Endodermal cell (in vitro differentiated cells): ENCODE results near the gene CCR9. TPM values are rescaled to one million over a fixed set of nuclear protein-coding genes. Genes with fewer than 3 reads are reported as not detected.

Experiments used
- DNase-seq: peaks from one replicate; pipeline ENCODE4 v3.0.0-alpha.2; 2017
- H3K27ac ChIP-seq: 2 replicates; pipeline ENCODE4 v1.5.1; 2013; ENCODE audit warnings: mild to moderate bottlenecking, low read depth, low read length, moderate library complexity
- H3K27me3 ChIP-seq: 2 replicates; pipeline ENCODE4 v1.6.1; 2013; ENCODE audit warnings: mild to moderate bottlenecking, low read length, moderate library complexity; ENCODE audit not compliant: insufficient read depth, control insufficient read depth, poor library complexity, severe bottlenecking
- H3K36me3 ChIP-seq: 2 replicates; pipeline ENCODE4 v1.7.0; 2013; ENCODE audit warnings: mild to moderate bottlenecking, low read length, moderate library complexity; ENCODE audit not compliant: control insufficient read depth, insufficient read depth
- H3K4me1 ChIP-seq: one replicate; pipeline ENCODE4 v1.7.0; 2013; ENCODE audit warnings: low read length; ENCODE audit not compliant: control insufficient read depth, insufficient read depth
- H3K4me3 ChIP-seq: 2 replicates; pipeline ENCODE4 v1.5.1; 2013; ENCODE audit warnings: mild to moderate bottlenecking, low read length, moderate library complexity
- H3K9ac ChIP-seq: 2 replicates; pipeline ENCODE4 v1.6.1; 2013; ENCODE audit warnings: mild to moderate bottlenecking, low read length, moderate library complexity; ENCODE audit not compliant: poor library complexity, severe bottlenecking; ENCODE audit errors: extremely low read depth
- H3K9me3 ChIP-seq: 2 replicates; pipeline ENCODE4 v1.6.1; 2013; ENCODE audit warnings: mild to moderate bottlenecking, low read length, moderate library complexity; ENCODE audit not compliant: control insufficient read depth
- H3K27ac Mint-ChIP-seq: 2 replicates; pipeline ENCODE4 v1.8.0; 2020; ENCODE audit warnings: mixed read lengths
- H3K27me3 Mint-ChIP-seq: 2 replicates; pipeline ENCODE4 v1.8.0; 2021; ENCODE audit warnings: mild to moderate bottlenecking, mixed read lengths; ENCODE audit not compliant: insufficient read depth
- H3K36me3 Mint-ChIP-seq: 2 replicates; pipeline ENCODE4 v1.8.0; 2020; ENCODE audit warnings: low read depth, mixed read lengths
- H3K4me1 Mint-ChIP-seq: 2 replicates; pipeline ENCODE4 v1.8.0; 2020; ENCODE audit warnings: mixed read lengths
- H3K4me3 Mint-ChIP-seq: 2 replicates; pipeline ENCODE4 v1.8.0; 2020; ENCODE audit warnings: mild to moderate bottlenecking, moderate library complexity, mixed read lengths
- H3K9me3 Mint-ChIP-seq: 2 replicates; pipeline ENCODE4 v1.8.0; 2020; ENCODE audit warnings: mild to moderate bottlenecking, mixed read lengths
- WGBS, 2 experiments: methylation state at CpG; one replicate each; pipeline versions ENCODE4 v1.1.5 to v1.1.7; 2013; ENCODE audit warnings: missing lambda C conversion rate in 2 of 2, mixed read lengths in 1 of 2; ENCODE audit not compliant: insufficient coverage in 1 of 2, insufficient read length in 1 of 2; 5-methylcytosine and 5-hydroxymethylcytosine counted together
- total RNA-seq, 2 donors: library from RNA; stranded (reverse); fragmentation: NEBNext Ultra II Directional in 1 of 2; extraction: Animal tissue kit (Norgen Biotek cat#: 25700) in 1 of 2; gene quantifications; 2 replicates in 1 of 2; 3 replicates in 1 of 2; pipeline ENCODE4 v1.2.1, GENCODE V29; 2021
- TF ChIP-seq, protein P1 (sequence below): fragments of 200-600 bp; sonication (generic); conservative IDR thresholded peaks from 2 replicates; pipeline ENCODE4 v1.5.0; 2021; ENCODE audit warnings: antibody characterized with exemption, mild to moderate bottlenecking

CCR9 gene
- total RNA-seq, 2 donors from 2014 or later: not detected

DNA sequence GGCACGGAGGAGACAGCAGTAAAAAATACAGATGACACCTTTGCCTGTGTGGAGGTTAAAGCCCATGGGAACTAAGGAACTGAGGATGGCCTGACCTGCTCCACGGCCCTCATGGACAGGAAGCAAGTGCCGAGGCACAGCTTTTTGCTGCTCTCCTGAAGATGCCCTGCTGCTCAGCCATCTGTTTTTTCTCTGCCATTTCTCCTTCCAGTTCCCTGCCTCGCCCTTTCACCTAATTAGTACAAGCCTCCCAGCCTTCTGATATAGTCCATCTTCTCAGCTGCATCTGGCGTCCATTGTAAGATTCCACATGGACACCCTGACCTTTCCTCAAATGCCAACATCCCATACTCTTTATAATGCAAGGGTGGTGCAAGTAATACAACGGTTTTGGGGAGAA, 45.2 kb downstream of the CCR9 start:
- no peaks in the 10 kb centered on the region for H3K27me3 Mint-ChIP-seq
- Histone ChIP-seq H3K4me3 (no peak overlapping the region), H3K27ac (no peak overlapping the region), H3K36me3 (peaks cover 24% of the 10 kb centered on the region), H3K9me3 (no peaks in the 10 kb centered on the region), H3K27me3 (no peaks in the 10 kb centered on the region), H3K4me1 (no peaks in the 10 kb centered on the region), H3K9ac (no peak overlapping the region)
- H3K27ac Mint-ChIP-seq: no peak overlapping the region
- peaks cover 52% of the 10 kb centered on the region for H3K36me3 Mint-ChIP-seq
- H3K4me3 Mint-ChIP-seq: no peak overlapping the region
- H3K9me3 Mint-ChIP-seq: no peaks in the 10 kb centered on the region
- no peak for DNase-seq
- TF ChIP-seq, protein P1, sequence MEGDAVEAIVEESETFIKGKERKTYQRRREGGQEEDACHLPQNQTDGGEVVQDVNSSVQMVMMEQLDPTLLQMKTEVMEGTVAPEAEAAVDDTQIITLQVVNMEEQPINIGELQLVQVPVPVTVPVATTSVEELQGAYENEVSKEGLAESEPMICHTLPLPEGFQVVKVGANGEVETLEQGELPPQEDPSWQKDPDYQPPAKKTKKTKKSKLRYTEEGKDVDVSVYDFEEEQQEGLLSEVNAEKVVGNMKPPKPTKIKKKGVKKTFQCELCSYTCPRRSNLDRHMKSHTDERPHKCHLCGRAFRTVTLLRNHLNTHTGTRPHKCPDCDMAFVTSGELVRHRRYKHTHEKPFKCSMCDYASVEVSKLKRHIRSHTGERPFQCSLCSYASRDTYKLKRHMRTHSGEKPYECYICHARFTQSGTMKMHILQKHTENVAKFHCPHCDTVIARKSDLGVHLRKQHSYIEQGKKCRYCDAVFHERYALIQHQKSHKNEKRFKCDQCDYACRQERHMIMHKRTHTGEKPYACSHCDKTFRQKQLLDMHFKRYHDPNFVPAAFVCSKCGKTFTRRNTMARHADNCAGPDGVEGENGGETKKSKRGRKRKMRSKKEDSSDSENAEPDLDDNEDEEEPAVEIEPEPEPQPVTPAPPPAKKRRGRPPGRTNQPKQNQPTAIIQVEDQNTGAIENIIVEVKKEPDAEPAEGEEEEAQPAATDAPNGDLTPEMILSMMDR: no peak
- WGBS, 2 experiments: 87 to 92% methylated on average over 5 to 6 of the region's 6 CpGs
- H3K4me1 Mint-ChIP-seq: no peaks in the 10 kb centered on the region

DNA sequence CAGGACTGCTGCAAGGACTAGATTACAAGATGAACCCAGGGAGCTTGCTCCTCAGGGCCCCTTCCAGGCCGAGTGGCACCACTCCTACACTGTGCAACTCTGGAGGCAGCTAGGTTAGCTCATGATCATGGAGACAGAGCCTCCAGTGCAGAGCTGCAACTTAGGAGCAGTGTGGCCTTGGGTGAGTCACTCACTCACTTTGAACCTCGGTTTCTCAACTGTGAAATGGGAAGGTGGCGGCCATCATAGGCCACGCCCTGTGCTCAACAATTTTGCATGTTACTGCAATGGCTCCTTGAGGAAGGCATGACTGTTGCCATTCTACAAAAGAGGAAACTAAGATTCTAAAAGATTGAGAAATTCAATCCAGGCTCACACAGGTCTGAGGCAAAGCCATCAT, 45.8 kb downstream of the CCR9 start:
- Histone ChIP-seq H3K9me3 (no peaks in the 10 kb centered on the region), H3K36me3 (peaks cover 23% of the 10 kb centered on the region), H3K4me3 (no peak overlapping the region), H3K27ac (no peak overlapping the region), H3K27me3 (no peaks in the 10 kb centered on the region), H3K4me1 (no peaks in the 10 kb centered on the region), H3K9ac (no peak overlapping the region)
- 78 to 90% methylated on average over 4 of the region's 4 CpGs for WGBS, 2 experiments
- no peaks in the 10 kb centered on the region for H3K4me1 Mint-ChIP-seq
- H3K9me3 Mint-ChIP-seq: no peaks in the 10 kb centered on the region
- TF ChIP-seq, protein P1: no peak
- H3K4me3 Mint-ChIP-seq: no peak overlapping the region
- H3K27ac Mint-ChIP-seq: no peak overlapping the region
- H3K36me3 Mint-ChIP-seq: peaks cover 47% of the 10 kb centered on the region
- no peak for DNase-seq
- H3K27me3 Mint-ChIP-seq: no peaks in the 10 kb centered on the region

DNA sequence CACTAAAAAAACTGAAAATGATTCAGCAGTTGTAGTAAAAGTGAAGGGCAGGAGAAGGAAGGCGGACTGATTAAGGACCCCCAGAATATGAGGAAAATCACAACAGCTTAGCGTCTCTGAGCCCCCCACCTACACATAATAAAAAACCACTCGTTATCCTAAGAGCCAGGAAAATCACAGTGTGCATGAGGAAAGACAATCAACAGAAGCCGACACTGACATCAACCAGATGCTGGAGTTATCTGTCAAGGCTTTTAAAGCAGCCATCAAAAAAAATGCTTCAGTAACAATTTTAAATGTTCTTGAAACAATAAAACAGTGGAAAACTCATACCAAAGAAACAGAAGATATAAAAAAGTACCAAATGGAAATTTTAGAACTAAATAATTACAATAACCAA, 47.2 kb downstream of the CCR9 start:
- Mint-ChIP-seq H3K9me3 (no peaks in the 10 kb centered on the region), H3K27me3 (no peaks in the 10 kb centered on the region), H3K27ac (no peak overlapping the region), H3K4me1 (no peaks in the 10 kb centered on the region), H3K36me3 (peaks cover 37% of the 10 kb centered on the region), H3K4me3 (no peak overlapping the region)
- Histone ChIP-seq H3K27ac (no peak overlapping the region), H3K36me3 (peaks cover 17% of the 10 kb centered on the region), H3K4me3 (no peak overlapping the region), H3K9me3 (no peaks in the 10 kb centered on the region), H3K4me1 (no peaks in the 10 kb centered on the region), H3K9ac (no peak overlapping the region), H3K27me3 (no peaks in the 10 kb centered on the region)
- TF ChIP-seq, protein P1: no peak
- DNase-seq: no peak
- 83 to 92% methylated on average over 3 to 4 of the region's 4 CpGs for WGBS, 2 experiments
